HG02763 (cell line): Measurements from ENCODE around the gene DNER.
"Not testable (repeated sequence)": the region's sequence is repeated elsewhere in the genome, so short reads cannot be mapped to it uniquely, and the experiment has no call there.

Source experiments
- ATAC-seq: cut with Tn5 transposase; IDR thresholded peaks from one replicate; pipeline ENCODE4 v1.9.1; 2021; ENCODE audit warnings: mild to moderate bottlenecking, moderate library complexity; ENCODE audit not compliant: unreplicated experiment

The DNER gene

GRCh38 chr2:229348128-229348527, 366.2 kb downstream of the DNER start:
- no peak for ATAC-seq

- ATAC-seq, result no peak
Observed at GRCh38 chr2:229346816-229347540, 367.4 kb downstream of the DNER start.

GRCh38 chr2:229344955-229345354, 369.4 kb downstream of the DNER start:
- no peak for ATAC-seq

- ATAC-seq, result no peak
Observed at GRCh38 chr2:229344151-229344551, 370.2 kb downstream of the DNER start.

DNA sequence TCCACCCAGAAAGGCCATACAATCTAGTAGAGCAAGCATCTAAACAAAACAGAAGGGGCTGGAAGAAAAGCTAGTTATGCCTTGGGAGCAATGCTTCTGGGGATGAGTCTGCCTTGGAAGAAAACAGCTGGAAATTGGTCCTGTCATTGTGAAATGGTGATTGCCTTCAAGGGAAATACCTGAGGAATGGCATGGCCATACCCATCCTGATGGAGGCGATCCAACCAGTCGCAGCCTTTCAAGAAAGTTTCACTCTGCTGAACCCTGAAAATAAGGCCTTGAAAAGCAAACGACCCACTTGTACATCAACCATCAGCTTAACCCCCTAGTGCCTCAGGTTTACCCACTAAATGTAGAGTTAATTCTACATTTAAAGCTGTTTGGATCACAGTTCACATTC, 370.7 kb downstream of the DNER start:
- ATAC-seq, result no peak

DNA sequence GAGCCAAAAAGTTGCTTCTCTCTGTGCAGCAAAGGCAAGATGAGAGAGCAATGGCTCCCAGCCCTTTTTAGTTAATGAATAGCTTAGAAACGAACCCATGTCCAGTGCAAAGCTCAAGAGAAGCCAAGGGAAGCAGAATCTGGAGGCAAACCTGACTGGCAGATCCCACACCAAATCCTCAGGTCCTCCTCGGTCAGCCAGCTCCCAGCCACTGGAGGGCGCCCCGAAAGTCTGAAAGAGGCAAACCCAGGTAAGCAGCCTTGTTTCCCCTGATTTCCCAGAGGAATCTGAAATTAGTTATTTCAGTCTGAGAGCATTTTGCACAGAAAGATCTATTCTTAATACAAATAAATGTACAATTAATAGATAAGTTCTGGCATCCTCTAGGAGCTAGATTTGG, 372.0 kb downstream of the DNER start:
- no peak for ATAC-seq

GRCh38 chr2:229340086-229340760, 374.1 kb downstream of the DNER start:
- no peak for ATAC-seq

GRCh38 chr2:229339618-229340017, 374.7 kb downstream of the DNER start:
- no peak for ATAC-seq

DNA sequence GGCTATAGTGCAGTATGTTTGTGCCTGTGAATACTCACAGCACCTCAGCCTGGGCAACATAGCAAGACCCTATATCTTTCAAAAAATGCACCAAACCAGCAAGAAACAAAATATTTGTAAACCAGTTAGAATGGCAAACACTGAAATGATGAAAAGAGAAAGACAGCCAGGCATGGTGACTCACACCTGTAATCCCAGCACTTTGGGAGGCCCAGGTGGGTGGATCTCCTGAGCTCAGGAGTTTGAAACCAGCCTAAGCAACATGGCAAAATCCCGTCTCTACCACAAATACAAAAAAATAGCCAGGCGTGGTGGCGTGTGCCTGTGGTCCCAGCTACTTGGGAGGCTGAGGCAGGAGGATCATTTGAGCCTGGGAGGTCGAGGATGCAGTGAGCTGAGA, 375.2 kb downstream of the DNER start:
- ATAC-seq, result not testable (repeated sequence)

DNA sequence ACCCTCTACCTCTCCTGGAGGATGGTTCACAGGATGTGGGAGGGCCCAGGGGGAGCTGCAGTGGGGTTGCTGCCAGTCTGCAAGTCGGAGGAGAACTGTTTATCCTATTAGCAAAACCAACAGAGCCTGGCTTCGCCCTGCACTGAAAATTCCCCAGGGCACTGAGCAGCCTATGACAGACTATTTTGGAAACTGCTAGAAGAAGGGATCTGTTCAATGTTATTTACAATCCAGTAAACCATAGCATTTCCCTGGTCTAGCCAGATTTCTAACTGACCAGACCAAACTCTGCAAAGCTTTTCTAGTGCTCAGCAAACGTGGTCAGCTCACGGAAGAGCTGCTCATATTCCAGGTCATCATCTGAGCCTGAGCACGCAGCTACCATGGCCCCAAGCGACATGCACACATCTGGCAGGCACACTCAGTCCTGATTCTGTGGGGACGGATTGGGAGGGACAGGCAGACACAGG, 378.4 kb downstream of the DNER start:
- ATAC-seq, result no peak

GRCh38 chr2:229335330-229335729, 379.0 kb downstream of the DNER start:
- no peak for ATAC-seq

DNA sequence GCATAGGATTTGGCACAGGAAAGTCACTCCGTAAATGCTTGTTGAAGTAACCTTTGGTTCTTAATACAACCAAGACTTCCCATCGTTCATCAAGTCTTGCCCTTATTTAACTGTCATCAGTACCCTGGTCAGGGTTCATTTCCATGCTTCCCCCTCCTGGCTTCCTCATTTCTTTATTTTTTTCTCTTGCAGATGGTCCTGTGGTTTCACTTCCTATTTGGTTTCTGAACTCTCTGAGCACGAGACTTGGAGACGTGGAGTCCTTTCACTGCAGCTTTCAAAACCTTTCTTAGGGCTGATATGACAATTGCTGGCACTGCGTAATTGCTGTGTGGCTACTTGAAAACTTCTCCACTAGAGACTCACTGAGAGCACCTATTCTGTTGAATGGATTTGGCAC, 383.4 kb downstream of the DNER start:
- ATAC-seq, result no peak

- no peak for ATAC-seq
Observed at GRCh38 chr2:229319558-229319957, 394.8 kb downstream of the DNER start.

GRCh38 chr2:229314117-229314516, 400.2 kb downstream of the DNER start:
- ATAC-seq, result no peak

- ATAC-seq, result no peak
Observed at GRCh38 chr2:229313591-229313990, 400.8 kb downstream of the DNER start.
